ENCODE data around the gene PTCHD4.
"Not testable (repeated sequence)": the region's sequence is repeated elsewhere in the genome, so short reads cannot be mapped to it uniquely, and the experiment has no call there.

PTCHD4 gene

DNA sequence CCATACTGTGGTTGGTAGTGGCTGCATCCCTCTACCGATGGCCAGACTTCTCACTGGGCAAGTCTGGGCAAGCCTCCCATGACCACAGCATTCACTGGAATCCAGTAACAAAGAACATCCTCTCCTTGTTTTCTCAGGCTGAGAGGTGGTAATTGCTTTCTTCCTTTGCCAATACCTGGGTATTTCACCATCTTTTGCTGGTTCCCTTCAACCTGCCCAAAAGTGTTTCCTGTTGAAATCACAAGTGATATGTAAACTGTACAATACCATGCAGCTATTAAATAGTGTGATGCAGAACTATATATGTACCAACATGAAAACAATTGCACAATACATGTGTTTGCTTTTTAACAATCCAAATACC, at the start of gene PTCHD4:
Gene PTCHD4, minus strand, starts transcription at position 55 of the 364 bp plus-strand sequence. CDS start 42,240 bp downstream, outside the sequence.
- DNase-seq, result no peak

DNA sequence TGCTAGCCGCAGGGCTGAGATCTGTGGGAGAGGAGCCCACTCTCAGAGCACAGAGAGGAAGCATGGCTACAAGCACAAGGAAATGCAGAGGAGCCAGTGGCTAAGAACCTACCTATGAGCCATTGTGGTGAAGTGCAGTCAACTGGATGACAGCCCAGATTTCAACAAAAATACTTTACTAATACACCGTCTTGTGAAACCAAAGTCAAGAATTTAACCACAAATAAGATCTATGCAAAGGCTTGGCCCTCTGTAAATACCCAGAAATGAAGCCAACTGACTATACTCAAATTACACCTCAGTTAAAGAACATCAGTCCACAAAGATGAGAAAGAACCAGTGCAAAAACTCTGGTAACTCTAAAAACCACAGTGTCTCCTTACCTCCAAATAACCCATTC, 40.1 kb upstream of the PTCHD4 start:
- DNase-seq, result no peak

DNA sequence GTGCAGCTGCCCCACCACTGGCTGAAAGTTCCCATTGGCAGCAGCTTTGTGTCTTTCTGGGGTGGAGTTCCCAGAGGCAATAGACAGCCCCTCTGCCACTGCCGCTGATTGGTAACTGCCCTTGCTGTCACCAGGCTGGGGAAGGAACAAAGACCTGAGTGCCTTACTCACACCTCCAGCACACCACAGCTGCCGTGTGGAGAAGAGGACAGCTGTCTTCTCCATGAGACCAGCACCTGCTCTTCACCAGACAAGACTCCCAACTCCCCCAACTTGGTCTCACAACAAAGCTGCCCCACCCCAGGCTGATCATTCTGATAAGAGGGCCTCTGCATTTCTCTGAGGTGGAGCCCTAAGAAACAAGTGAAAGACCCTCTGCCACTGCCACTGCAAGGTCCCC, 39.7 kb upstream of the PTCHD4 start:
- no peak for DNase-seq

DNA sequence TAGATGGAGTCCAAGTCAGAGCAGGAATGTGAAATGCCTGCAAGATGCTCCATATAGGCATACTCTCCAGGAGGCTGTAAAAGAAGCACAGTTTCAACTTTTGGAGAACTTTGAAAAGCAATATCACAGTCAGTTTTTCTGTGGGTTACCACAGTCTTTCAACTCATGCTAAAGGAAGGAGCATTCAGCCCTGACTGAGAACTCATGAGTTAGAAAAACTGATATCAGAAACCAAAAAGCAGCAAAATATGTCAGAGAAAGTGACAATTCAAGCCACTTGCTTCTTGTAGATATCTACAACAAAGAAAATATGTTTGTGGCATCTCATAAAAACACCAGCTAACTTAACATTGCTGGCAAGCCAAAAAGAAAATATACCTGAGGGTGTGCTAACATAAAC, 36.1 kb upstream of the PTCHD4 start:
- no peak for DNase-seq

DNA sequence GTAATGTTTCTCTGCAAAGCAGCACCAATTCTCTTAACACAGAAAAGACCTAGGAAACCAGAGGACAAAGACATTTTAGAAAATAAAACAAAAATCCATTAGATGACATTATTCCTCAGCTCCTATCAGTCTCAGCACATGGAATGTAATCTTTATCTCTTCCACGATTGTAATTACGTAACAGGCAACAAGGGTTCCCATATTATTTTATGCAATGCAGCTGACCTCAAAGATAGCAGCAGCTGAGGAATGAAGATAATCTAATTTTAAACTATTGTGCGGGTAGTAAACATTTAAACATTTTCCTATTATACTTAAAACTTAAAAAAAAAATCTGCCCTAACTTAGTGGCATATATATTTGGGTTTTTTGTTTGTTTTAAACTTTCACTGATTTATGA, 33.0 kb upstream of the PTCHD4 start:
- DNase-seq, result no peak

DNA sequence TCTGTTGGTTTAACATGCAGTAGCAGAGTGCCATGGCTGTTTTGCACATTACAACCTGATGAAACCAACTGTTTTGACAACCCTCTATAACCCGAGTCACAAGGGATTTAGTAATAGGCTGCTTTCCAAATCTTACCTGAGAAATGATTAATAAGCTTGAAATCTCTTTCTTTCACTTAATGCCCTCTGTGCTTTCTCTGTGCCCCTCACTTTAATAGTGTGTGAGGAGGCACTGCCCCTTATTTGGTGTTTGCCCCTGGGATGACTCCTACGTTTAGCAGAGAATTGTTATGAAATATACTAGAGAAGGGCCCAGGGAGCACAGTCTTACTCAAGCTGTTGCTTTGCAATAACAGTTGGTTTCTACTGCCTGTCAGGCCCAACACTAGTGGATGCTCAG, 31.0 kb upstream of the PTCHD4 start:
- no peak for DNase-seq

DNA sequence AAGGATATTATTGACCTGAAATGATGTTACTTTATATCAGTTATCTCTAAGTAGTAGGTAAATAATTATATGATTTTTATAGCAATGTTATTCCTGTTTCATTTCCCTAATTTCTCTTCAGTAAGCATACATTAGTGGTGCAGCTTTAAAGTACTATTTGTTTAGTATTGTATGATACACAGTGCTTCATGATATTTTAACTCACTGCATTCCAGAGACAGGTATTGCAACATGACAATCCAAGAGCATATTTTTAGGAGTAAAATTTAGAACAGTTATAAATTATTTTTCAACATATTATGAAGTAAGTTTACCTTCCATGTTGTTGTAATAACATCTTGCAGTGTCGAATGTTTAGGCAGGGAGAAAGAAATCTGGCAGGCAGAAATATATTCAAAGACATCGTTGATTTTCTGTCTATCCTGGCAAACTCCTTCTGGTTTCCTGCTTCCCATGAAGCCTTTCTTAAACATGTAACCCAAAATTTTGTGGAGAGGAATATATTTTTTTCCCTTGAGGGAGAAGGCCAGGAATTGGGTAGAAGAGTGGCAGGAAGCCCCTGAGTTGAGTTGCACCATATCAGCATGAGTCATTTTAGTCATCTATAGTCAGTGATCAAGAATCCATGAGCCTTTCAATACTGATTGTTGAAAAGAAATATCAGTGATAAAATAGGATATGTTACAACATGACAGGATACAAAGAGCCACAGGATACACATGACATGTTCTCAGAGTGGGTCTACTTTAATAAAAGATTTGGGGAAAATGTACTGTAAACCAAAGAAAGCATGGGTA, 29.0 kb upstream of the PTCHD4 start:
- DNase-seq, result no peak

DNA sequence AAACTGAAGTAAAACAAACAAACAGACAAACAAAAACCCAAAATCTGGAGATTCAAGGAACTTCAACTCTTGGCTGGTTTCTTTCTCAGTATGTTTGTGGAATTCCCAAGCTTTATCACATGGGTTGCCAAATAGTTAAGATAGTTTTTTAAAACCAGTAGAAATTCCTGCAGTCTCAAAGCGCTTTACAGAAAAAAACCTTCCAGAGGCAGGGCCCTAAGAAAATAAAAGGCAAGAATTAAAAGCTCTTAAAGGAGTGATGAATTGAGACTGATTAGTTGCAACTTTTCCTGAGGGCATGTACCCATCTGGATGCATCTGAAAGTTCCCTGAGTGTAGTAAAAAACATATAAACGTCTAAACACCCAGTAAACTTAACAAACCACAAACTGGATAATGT, 25.9 kb upstream of the PTCHD4 start:
- DNase-seq, result no peak

DNA sequence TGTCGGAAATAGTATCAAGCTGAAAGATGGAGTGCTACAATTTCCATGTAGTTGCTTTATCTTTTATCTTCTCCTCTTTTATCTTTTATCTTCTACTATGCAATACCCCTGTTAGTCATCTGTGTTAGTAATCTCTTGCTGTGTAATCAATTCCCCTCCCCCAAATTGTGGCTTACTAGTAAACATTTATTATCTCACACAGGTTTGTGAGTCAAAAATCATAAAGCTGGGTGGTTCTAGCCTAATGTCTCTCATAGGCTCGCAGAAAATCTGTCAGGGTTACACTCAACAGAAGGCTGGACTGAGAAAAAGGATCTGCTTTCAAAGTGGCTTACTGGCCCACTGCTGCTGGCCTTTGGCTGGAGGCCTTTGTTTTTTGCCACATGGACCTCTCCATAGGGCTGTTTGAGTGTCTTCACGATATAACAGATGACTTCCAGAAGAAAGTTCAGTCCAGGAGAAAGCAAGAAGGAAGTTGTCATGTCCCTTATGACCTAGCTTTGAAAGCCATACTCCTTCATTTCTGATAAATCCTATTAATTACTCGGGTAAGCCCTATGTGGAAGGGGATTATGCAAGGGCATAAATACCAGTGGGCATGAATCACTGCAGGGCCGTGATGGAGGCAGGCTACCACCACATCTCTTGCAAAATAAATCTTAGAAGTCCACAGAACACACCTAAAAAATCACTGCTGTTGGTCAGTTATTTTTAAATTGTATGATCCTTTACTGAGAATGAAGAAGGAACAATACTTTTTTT, 24.5 kb upstream of the PTCHD4 start:
- DNase-seq, result no peak

DNA sequence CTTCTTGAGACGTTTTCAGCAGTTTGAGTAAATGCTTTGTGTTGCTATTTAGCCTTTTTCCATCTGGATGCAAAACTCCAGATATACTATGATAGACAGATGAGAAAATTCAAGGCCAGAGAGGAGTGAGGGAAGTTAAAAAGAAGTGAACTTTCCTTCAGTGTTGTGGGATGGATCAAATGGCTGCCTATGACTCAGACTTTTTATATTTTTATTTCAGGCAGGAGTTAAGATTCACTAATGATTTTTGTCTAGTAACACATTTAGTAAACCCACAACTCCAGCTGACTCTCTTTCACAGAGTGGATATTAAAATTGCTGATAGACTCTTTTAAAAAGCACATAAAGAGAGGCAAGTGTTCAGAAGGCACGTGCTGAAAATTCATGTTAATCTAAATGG, 23.2 kb upstream of the PTCHD4 start:
- DNase-seq, result no peak

DNA sequence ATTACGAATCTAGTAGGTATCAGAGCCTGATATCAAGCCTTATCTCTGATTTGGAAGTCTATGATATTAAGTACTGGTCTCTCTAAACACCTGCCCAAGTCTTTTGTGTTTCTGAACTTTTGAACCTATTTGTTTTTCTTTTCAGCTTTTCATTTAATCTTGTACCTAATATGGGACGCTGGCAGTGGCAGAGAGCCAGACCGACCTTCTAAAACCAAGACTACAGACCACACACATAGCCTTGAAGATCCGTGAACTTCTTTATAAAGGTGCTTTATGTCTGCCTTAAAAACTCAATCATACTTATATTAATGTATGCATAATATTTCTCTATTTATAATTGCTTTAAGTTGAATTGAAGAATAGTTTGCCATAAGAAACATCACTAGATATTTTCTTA, 12.6 kb upstream of the PTCHD4 start:
- no peak for DNase-seq

DNA sequence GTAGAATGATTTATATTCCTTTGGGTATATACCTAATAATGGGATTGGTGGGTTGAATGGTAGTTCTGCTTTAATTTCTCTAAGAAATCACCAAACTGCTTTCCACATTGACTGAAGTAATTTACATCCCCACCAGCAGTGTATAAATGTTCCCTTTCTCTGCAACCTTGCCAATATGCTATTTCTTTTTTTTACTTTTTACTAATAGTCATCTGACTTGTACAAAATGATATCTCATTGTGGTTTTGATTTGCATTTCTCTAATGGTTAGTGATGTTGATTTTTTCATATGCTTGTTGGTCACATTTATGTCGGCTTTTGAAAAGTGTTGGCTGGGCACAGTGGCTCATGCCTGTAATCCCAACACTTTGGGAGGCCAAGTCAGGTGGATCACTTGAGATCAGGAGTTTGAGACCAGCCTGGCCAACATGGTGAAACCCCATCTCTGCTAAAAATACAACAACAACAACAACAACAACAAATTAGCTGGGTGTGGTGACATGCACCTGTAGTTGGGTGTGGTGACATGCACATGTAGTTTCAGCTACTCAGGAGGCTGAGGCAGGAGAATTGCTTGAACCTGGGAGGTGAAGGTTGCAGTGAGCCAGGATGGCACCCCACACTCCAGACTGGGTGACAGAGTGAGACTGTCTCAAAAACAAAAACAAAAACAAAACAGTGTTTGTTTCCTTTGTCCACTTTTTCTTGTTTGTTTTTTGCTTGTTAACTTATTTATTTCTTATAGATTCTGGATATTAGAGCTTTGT, 11.2 kb upstream of the PTCHD4 start:
- DNase-seq, result not testable (repeated sequence)

DNA sequence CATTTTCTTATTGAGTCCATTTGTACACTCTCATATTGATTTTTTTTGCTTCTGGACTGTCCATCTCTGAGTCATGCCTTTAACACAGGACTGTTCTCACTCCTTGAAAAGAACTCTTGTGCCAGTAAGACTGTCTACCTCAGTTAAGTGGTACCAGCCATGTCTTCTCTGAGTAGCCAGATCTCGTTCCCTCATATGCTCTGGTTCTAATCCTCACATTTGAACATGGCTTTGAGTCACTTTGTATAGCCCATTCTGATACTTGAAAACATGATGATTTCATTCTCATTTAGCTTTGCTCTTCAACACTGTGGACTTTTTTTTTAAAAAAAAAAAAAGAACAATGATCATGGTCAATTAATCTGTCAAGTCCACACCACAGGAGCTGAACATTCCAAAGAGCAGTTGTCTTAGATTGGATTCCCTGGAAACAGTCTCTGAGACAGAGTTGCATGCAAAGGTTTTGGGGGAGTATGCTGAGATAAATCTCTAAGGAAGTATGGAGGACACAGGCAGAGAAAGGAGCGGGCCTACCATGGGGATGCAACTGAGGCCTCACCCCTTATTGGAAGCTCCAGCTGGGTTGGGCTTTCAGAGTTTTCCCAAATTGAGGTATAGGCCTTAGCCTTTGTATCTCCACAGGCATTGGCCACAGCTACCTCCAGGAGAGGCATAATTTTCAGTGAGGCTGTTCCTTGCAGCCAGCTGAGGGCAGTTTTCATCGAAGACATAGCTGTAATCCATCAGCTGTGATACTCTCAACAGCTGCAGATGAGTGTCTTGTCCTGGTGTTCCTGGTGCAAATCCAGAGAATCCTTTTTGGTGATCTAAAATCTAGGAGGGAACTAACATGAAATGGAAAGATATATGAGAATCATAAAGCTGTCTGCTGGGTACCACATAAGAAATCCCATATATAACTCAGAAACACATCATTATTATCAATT, 6.0 kb upstream of the PTCHD4 start:
- no peak for DNase-seq

DNA sequence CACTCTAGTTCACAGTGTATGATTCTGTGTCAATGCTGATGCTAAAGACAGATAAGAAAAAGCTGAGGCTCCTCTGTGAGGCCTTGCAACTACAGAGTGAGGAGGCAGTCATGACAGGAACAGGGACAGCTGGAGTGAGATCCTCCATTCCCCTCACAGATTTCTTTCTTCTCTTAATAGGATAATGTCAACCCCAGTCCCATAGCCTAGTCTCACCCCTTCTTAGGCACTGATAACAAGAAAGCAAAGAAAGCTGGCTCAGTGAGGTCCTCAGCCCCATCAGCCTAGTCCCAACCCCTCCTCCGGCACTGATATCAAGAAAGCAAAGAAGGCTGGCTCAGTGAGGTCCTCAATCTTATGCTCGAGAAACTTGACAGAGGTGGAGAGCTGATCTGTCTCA, 2.1 kb upstream of the PTCHD4 start:
- DNase-seq, result no peak

DNA sequence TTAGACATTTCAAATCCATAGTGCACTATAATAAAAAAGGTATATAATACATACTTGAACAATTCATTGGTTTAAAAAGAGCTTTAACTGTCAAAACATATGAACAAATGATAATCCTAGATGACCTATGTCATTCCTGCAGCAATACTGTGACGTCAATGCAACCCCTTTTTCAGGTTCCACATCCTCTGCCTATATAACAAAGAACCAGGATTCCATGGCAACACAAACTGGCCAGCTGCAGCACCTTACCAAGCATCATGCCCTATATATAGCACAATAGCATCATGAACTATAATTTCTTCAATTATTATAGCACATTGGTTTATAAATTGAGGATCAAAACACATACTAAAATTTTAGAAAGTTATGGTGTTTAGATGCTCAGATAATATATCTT, 578 bp upstream of the PTCHD4 start:
- DNase-seq, result no peak

DNA sequence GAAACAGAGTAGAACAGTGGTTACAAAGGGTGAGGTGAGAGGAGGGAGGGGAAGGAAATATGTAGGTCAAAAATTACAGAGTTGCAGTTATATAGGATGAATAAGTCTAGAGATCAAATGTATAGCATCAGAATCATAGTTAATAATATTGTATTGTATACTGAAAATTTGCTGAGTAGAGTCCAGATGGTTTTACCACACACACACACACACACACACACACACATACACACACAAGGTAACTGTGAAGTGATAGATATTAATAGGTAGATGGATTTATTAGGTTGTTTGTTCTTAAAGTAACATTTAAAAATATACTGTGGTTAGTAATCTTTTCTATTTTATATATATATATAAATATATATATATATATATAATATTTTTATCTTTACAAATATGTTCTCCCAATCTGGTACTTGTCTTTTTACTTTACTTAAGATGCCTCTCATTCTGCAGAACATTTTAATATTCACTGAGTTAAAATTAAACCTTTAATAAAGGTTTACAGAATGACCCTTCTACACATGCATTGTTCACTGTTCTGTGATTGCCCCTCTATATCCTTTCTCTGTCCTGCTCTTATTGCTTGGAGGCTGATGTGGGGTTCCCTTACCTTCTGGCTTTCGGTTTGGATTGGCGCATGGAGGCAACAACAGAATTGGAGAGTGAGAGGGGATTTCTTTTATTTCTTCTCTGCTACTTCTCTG, 408 bp downstream of the PTCHD4 start:
- no peak for DNase-seq

DNA sequence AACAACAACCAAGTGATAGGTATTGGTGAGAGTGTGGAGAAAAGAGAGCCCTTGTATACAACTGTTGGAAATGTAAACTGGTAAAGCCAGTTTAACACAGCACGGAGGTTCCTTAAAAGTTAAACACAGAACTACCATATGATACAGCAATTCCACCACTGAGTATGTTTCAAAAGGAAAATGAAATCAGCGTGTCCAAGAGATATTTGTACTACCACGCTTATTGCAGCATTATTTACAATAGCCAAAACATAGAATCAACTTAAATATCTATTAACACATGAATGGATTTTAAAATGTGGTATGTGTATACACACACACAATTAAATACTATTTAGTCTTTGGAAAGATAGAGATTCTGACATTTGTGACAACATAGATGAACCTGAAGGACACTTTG, 1.1 kb downstream of the PTCHD4 start:
- no peak for DNase-seq

DNA sequence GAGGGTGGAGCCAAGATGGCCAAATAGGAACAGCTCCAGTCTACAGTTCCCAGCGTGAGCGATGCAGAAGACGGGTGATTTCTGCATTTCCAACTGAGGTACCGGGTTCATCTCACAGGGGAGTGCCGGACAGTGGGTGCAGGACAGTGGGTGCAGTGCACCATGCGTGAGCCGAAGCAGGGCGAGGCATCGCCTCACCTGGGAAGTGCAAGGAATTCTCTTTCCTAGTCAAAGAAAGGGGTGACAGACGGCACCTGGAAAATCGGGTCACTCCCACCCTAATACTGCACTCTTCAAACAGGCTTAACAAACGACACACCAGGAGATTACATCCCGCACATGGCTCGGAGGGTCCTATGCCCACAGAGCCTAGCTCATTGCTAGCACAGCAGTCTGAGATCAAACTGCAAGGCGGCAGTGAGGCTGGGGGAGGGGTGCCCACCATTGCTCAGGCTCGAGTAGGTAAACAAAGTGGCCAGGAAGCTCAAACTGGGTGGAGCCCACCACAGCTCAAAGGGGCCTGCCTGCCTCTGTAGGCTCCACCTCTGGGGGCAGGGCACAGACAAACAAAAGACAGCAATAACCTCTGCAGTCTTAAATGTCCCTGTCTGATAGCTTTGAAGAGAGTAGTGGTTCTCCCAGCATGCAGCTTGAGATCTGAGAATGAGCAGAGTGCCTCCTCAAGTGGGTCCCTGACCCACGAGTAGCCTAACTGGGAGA, 8.4 kb downstream of the PTCHD4 start:
- DNase-seq, result not testable (repeated sequence)

DNA sequence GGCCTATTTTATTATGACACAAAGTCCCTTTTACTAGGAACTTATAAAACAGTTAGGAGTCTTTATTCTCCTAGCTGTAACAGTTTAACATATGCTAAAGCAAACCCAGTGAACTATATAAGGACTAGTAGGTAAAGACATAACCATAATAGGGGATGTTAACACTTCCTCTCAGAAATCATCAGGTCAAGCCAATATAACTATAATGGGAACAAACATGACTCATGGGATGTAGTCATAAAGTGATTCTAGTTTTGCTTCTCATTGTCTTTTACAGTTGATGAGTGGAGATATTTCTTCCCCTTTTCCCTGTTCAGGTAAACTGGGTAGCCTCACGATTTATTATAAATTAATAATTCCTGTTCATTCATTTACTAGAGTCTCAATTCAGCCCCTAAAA, 9.7 kb downstream of the PTCHD4 start:
- DNase-seq, result no peak

DNA sequence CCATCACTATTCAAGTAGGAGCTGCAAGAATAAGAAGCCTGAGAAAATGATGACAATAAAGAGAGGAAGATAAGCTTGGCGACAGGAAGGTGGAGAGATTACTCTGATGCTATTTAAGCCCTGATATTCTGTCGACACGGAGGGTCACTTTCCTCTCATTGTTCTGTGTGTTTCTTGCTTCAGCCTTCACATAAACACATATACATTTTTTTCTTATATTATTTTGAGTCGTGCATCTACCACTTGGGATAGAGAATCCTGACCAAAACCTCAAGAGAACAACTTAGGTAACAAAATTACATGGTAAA, 10.5 kb downstream of the PTCHD4 start:
- no peak for DNase-seq
